Suppressor macrophage treated with lipopolysaccharide for 4 hours (primary cell): ENCODE results near the gene FILIP1.

Source experiments
- DNase-seq: peaks from one replicate; pipeline ENCODE4 v3.0.0-alpha.2; 2020

FILIP1 gene

GRCh38 chr6:75329703-75330102, 163.9 kb downstream of the FILIP1 start:
- DNase-seq = no peak

GRCh38 chr6:75327807-75328206, 165.8 kb downstream of the FILIP1 start:
- no peak for DNase-seq

GRCh38 chr6:75326557-75327258, 166.9 kb downstream of the FILIP1 start:
- no peak for DNase-seq

- DNase-seq = no peak
Observed at GRCh38 chr6:75318900-75319299, 174.7 kb downstream of the FILIP1 start.

GRCh38 chr6:75317503-75318206, 175.9 kb downstream of the FILIP1 start:
- DNase-seq = no peak

GRCh38 chr6:75315978-75316377, 177.6 kb downstream of the FILIP1 start:
- no peak for DNase-seq

- no peak for DNase-seq
Observed at GRCh38 chr6:75308250-75308988, 185.2 kb downstream of the FILIP1 start.

GRCh38 chr6:75307364-75308004, 186.1 kb downstream of the FILIP1 start:
- DNase-seq = no peak

GRCh38 chr6:75306064-75306463, 187.5 kb downstream of the FILIP1 start:
- DNase-seq = no peak

GRCh38 chr6:75305573-75305972, 188.0 kb downstream of the FILIP1 start:
- DNase-seq = no peak

- DNase-seq = no peak
Observed at GRCh38 chr6:75302280-75302679, 191.3 kb downstream of the FILIP1 start.

- no peak for DNase-seq
Observed at GRCh38 chr6:75301537-75301936, 192.1 kb downstream of the FILIP1 start.

- DNase-seq = no peak
Observed at GRCh38 chr6:75301088-75301487, 192.5 kb downstream of the FILIP1 start.

- peak; percentile 23 for DNase-seq
Observed at GRCh38 chr6:75300531-75300855, 193.1 kb downstream of the FILIP1 start.

- DNase-seq = no peak
Observed at GRCh38 chr6:75299801-75300530, 193.6 kb downstream of the FILIP1 start.

- peak; percentile 80 for DNase-seq
Observed at GRCh38 chr6:75296811-75297779, 196.5 kb downstream of the FILIP1 start.

GRCh38 chr6:75292555-75292954, 201.0 kb downstream of the FILIP1 start:
- DNase-seq = no peak

- no peak for DNase-seq
Observed at GRCh38 chr6:75291744-75292143, 201.9 kb downstream of the FILIP1 start.

- no peak for DNase-seq
Observed at GRCh38 chr6:75291331-75291730, 202.3 kb downstream of the FILIP1 start.

GRCh38 chr6:75290136-75290945, 203.3 kb downstream of the FILIP1 start:
- DNase-seq = no peak

GRCh38 chr6:75288023-75288422, 205.6 kb downstream of the FILIP1 start:
- no peak for DNase-seq
